Subcutaneous adipose tissue (tissue), 4 donors: Measurements from ENCODE around the gene USP21. TPM values are rescaled to one million over a fixed set of nuclear protein-coding genes. Genes with fewer than 3 reads are reported as not detected.

Experiments used
- CTCF ChIP-seq: fragments of 450-650 bp; IDR thresholded peaks from one replicate; pipeline ENCODE4 v1.5.1; 2016; ENCODE audit warnings: low read depth, mild to moderate bottlenecking, control low read depth, antibody characterized with exemption, moderate library complexity
- small RNA-seq: library from RNA; depleted of rRNA; stranded (forward); fragments of <200 nt; gene quantifications from one replicate; pipeline ENCODE3, GENCODE V24; 2016
- total RNA-seq, 4 donors: library from RNA; depleted of rRNA; stranded (reverse); fragments of >200 nt; gene quantifications; one replicate each; pipeline ENCODE4 v1.1.0, GENCODE V29; 2016

USP21 gene
- total RNA-seq, 4 donors from 2014 or later = 8.8 to 19.6 (median 11.0) TPM

- no peak for TF ChIP-seq CTCF
These were observed 50.6 kb downstream of the USP21 start for GRCh38 chr1:161209790-161210409.

GRCh38 chr1:161214369-161214768 is 55.1 kb downstream of the USP21 start:
- TF ChIP-seq CTCF = no peak

- TF ChIP-seq CTCF = no peak
These were observed 55.8 kb downstream of the USP21 start, which contains the start of gene FCER1G for GRCh38 chr1:161215076-161215475. Gene FCER1G (plus strand): TSS chr1:161215295. CDS start chr1:161215322, 27 bp downstream.

Small RNA genes within 50 kb of the gene (small RNA-seq; reads per million reads assigned to genes)
- gene RF01225 = not detected

Other genes with a start within 250 kb of the USP21 start
- not detected for gene ITLN2, start 204.7 kb upstream of the USP21 start, total RNA-seq
- 100 to 1,000 TPM in 1 of 4 donors, 10 to 100 TPM in 3; 38.6 to 133 (median 51.5) TPM for gene F11R, start 138.3 kb upstream of the USP21 start, total RNA-seq
- 10 to 100 TPM in 3 of 4 donors, 1 to 10 TPM in 1; 8.6 to 65.4 (median 43.8) TPM for gene TSTD1, start 120.5 kb upstream of the USP21 start, total RNA-seq
- gene USF1, start 113.5 kb upstream of the USP21 start, total RNA-seq = 10 to 100 TPM; 40.1 to 81.4 (median 74.9) TPM
- 10 to 100 TPM in 3 of 4 donors, 1 to 10 TPM in 1; 6.0 to 46.9 (median 17.6) TPM for gene ARHGAP30, start 89.6 kb upstream of the USP21 start, total RNA-seq
- gene NECTIN4, start 69.9 kb upstream of the USP21 start, total RNA-seq = 1 to 10 TPM in 1 of 4 donors, under 1 TPM in 1, not detected in 2; 0.22 to 2.4 TPM
- 1 to 10 TPM in 2 of 4 donors, under 1 TPM in 1, not detected in 1; 0.68 to 4.8 (median 1.7) TPM for gene KLHDC9, start 61.1 kb upstream of the USP21 start, total RNA-seq
- gene PFDN2, start 41.5 kb upstream of the USP21 start, total RNA-seq = 10 to 100 TPM; 35.0 to 57.1 (median 42.5) TPM
- 10 to 100 TPM; 20.4 to 41.1 (median 35.3) TPM for gene NIT1, start 41.4 kb upstream of the USP21 start, total RNA-seq
- gene DEDD, start 26.8 kb upstream of the USP21 start, total RNA-seq = 10 to 100 TPM; 25.2 to 36.8 (median 36.4) TPM
- gene UFC1, start 5.5 kb upstream of the USP21 start, total RNA-seq = 100 to 1,000 TPM in 1 of 4 donors, 10 to 100 TPM in 3; 41.8 to 109 (median 65.4) TPM
- gene PPOX, start 6.9 kb downstream of the USP21 start, total RNA-seq = 10 to 100 TPM in 3 of 4 donors, 1 to 10 TPM in 1; 7.7 to 28.4 (median 17.8) TPM
- 10 to 100 TPM; 11.7 to 25.3 (median 19.8) TPM for gene B4GALT3, start 18.0 kb downstream of the USP21 start, total RNA-seq
- gene ADAMTS4, start 39.6 kb downstream of the USP21 start, total RNA-seq = 10 to 100 TPM; 16.8 to 79.3 (median 33.9) TPM
- gene NDUFS2, start 42.9 kb downstream of the USP21 start, total RNA-seq = 100 to 1,000 TPM in 2 of 4 donors, 10 to 100 TPM in 2; 74.7 to 125 (median 106) TPM
- gene FCER1G, start 55.8 kb downstream of the USP21 start, total RNA-seq = 100 to 1,000 TPM in 3 of 4 donors, 10 to 100 TPM in 1; 39.6 to 510 (median 152) TPM
- gene APOA2, start 64.1 kb downstream of the USP21 start, total RNA-seq = not detected
- gene TOMM40L, start 66.6 kb downstream of the USP21 start, total RNA-seq = 10 to 100 TPM in 2 of 4 donors, 1 to 10 TPM in 2; 7.5 to 10.6 (median 9.9) TPM
- gene NR1I3, start 78.7 kb downstream of the USP21 start, total RNA-seq = not detected
- gene PCP4L1, start 99.2 kb downstream of the USP21 start, total RNA-seq = not detected
- gene MPZ, start 150.5 kb downstream of the USP21 start, total RNA-seq = 1 to 10 TPM; 2.4 to 7.8 (median 3.9) TPM
- 10 to 100 TPM; 27.1 to 41.8 (median 34.4) TPM for gene SDHC, start 154.9 kb downstream of the USP21 start, total RNA-seq
- not detected for gene CFAP126, start 208.4 kb downstream of the USP21 start, total RNA-seq